HG03159 (cell line): ENCODE measurements around the gene CACNA2D3.

Experiments
- ATAC-seq: cut with Tn5 transposase; IDR thresholded peaks from one replicate; pipeline ENCODE4 v1.9.1; 2021; ENCODE audit warnings: mild to moderate bottlenecking, moderate library complexity; ENCODE audit not compliant: unreplicated experiment

The CACNA2D3 gene

GRCh38 chr3:54168451-54168850 lies 46.1 kb downstream of the CACNA2D3 start:
- ATAC-seq = no peak

GRCh38 chr3:54169524-54169923 lies 47.2 kb downstream of the CACNA2D3 start:
- ATAC-seq = no peak

- ATAC-seq = no peak
Observed at GRCh38 chr3:54171509-54171908, 49.2 kb downstream of the CACNA2D3 start.

- ATAC-seq = no peak
Observed at GRCh38 chr3:54171951-54172350, 49.6 kb downstream of the CACNA2D3 start.

GRCh38 chr3:54173371-54173770 lies 51.0 kb downstream of the CACNA2D3 start:
- ATAC-seq = no peak

- no peak for ATAC-seq
Observed at GRCh38 chr3:54176106-54176505, 53.8 kb downstream of the CACNA2D3 start.

- ATAC-seq = no peak
Observed at GRCh38 chr3:54177816-54178215, 55.5 kb downstream of the CACNA2D3 start.

GRCh38 chr3:54178376-54178775 lies 56.0 kb downstream of the CACNA2D3 start:
- no peak for ATAC-seq

GRCh38 chr3:54180921-54181320 lies 58.6 kb downstream of the CACNA2D3 start:
- no peak for ATAC-seq

GRCh38 chr3:54182242-54182641 lies 59.9 kb downstream of the CACNA2D3 start:
- ATAC-seq = no peak

- ATAC-seq = no peak
Observed at GRCh38 chr3:54185740-54186139, 63.4 kb downstream of the CACNA2D3 start.

GRCh38 chr3:54188176-54188791 lies 65.9 kb downstream of the CACNA2D3 start:
- no peak for ATAC-seq

GRCh38 chr3:54191220-54191619 lies 68.9 kb downstream of the CACNA2D3 start:
- ATAC-seq = no peak

GRCh38 chr3:54192026-54192425 lies 69.7 kb downstream of the CACNA2D3 start:
- no peak for ATAC-seq

GRCh38 chr3:54193093-54193492 lies 70.7 kb downstream of the CACNA2D3 start:
- no peak for ATAC-seq

GRCh38 chr3:54196360-54196991 lies 74.1 kb downstream of the CACNA2D3 start:
- no peak for ATAC-seq

GRCh38 chr3:54197509-54197908 lies 75.2 kb downstream of the CACNA2D3 start:
- no peak for ATAC-seq

- no peak for ATAC-seq
Observed at GRCh38 chr3:54198556-54198955, 76.2 kb downstream of the CACNA2D3 start.

- no peak for ATAC-seq
Observed at GRCh38 chr3:54202054-54202453, 79.7 kb downstream of the CACNA2D3 start.

GRCh38 chr3:54202651-54203248 lies 80.4 kb downstream of the CACNA2D3 start:
- no peak for ATAC-seq

- no peak for ATAC-seq
Observed at GRCh38 chr3:54206874-54207273, 84.5 kb downstream of the CACNA2D3 start.

- ATAC-seq = no peak
Observed at GRCh38 chr3:54211097-54211496, 88.7 kb downstream of the CACNA2D3 start.
